HL-60 (cell line): ENCODE measurements around the gene MYO5B.

Source experiments
- DNase-seq, 2 experiments: peaks; one replicate each; pipeline ENCODE4 v3.0.0-alpha.2; 2010 to 2020; ENCODE audit warnings: low read depth in 1 of 2, low spot score in 1 of 2
- H3K27ac ChIP-seq: fragments of 250-450 bp; sonication (Bioruptor Pico); replicated peaks from 2 replicates; pipeline ENCODE4 v1.5.1; 2020; ENCODE audit warnings: mild to moderate bottlenecking, moderate library complexity
- H3K27me3 ChIP-seq: fragments of 250-450 bp; sonication (Bioruptor Pico); 2 replicates; pipeline ENCODE4 v1.5.1; 2021; ENCODE audit warnings: mild to moderate bottlenecking, moderate library complexity; ENCODE audit not compliant: insufficient read depth, poor library complexity, severe bottlenecking
- H3K4me3 ChIP-seq: replicated peaks from 2 replicates; pipeline ENCODE4 v1.5.1; 2011; ENCODE audit warnings: mild to moderate bottlenecking, control low read depth, low read length; ENCODE audit not compliant: insufficient read depth
- CTCF ChIP-seq: IDR thresholded peaks from one replicate; pipeline ENCODE4 v1.5.1; 2011; ENCODE audit warnings: low read length, control low read depth, inconsistent platforms; ENCODE audit not compliant: insufficient read depth
- GABPA ChIP-seq: IDR thresholded peaks from 2 replicates; pipeline ENCODE4 v1.6.1; 2012; ENCODE audit warnings: low read depth
- POLR2AphosphoS5 ChIP-seq: IDR thresholded peaks from 2 replicates; pipeline ENCODE4 v1.6.1; 2012; ENCODE audit warnings: low read depth
- REST ChIP-seq: IDR thresholded peaks from 2 replicates; pipeline ENCODE4 v1.6.1; 2012; ENCODE audit warnings: low read depth; ENCODE audit not compliant: insufficient replicate concordance
- SPI1 ChIP-seq: IDR thresholded peaks from 2 replicates; pipeline ENCODE4 v1.6.1; 2012; ENCODE audit warnings: low read depth, mild to moderate bottlenecking, borderline replicate concordance

MYO5B gene

GRCh38 chr18:50008306-50008705, 186.6 kb downstream of the MYO5B start:
- Histone ChIP-seq H3K27ac (no peak overlapping the region), H3K4me3 (no peak overlapping the region), H3K27me3 (peaks cover 7% of the 10 kb centered on the region)
- TF ChIP-seq GABPA (no peak), CTCF (no peak), SPI1 (no peak), REST (no peak)
- DNase-seq = no peak

GRCh38 chr18:50006470-50007046, 188.4 kb downstream of the MYO5B start:
- Histone ChIP-seq H3K27ac (no peak overlapping the region), H3K4me3 (no peak overlapping the region), H3K27me3 (peaks cover 11% of the 10 kb centered on the region)
- TF ChIP-seq CTCF = no peak
- TF ChIP-seq REST = no peak
- TF ChIP-seq SPI1 = no peak
- no peak for TF ChIP-seq GABPA
- TF ChIP-seq POLR2AphosphoS5 = no peak
- no peak for DNase-seq

- Histone ChIP-seq H3K27me3 (peaks cover 11% of the 10 kb centered on the region), H3K27ac (no peak overlapping the region), H3K4me3 (no peak overlapping the region)
- TF ChIP-seq GABPA (no peak), REST (no peak), SPI1 (no peak)
- DNase-seq = no peak
Measured at GRCh38 chr18:50004013-50004412, 190.9 kb downstream of the MYO5B start.
